SKM-1 treated with dmso at 0.1 percent for 144 hours (cell line): Measurements from ENCODE around the gene CLIP4.

Experiments
- DNase-seq: peaks from one replicate; lab custom pipeline; 2025; ENCODE audit not compliant: unreplicated experiment; lab: John Stamatoyannopoulos, UW

CLIP4 gene

DNA sequence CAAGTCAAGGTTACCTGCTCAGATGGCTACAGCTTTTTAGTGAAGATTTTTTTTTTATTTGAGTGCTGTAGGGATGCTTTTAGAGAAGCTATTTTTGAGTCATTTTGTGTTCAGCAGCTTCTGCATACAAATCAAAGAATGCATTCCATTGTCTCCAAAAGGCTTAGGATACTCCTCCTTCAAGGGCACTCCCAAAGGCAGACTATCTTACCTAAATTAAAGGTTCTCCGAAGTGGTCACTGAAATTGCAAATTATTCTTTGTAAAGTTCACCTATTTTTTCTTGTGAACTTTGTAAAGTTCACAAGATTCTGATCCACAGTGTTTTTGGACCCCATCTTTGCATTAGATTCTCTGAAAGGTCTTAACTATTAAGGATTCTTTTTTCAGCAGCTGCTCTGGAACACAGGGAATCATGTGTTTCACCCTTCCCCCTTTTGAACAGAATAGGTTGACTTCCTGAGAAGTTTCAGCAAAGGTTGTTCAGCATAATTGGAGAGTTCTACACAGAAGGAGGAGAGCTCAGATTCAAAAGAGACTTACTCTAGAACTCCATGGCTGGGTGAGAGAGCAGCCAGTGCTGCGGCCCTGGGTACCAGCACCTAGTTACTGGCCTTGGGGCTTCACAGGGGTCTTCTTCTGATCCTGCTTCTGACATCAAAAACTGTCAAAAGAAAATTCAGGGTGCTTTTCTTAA lies 14.5 kb downstream of the CLIP4 start:
- DNase-seq, result no peak

DNA sequence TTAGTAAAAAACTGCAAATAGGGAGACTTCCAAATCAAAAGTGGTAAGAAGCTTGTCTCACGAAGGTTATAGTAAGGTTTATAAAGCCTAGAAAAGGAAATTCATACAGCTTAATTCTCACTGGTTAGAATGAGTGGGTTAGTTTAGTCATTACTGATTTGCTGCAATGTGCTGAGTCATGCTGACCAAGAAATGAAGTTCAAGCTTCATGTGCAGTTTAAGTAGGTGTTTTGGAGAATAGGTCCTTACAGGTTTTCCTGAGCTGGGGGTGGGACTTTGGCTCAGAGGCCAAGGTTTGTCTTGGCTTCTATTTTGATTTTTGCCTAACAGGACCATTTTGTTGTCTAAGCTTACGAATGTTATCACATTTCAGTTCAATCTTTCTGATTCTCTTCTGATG lies 15.1 kb downstream of the CLIP4 start:
- no peak for DNase-seq

DNA sequence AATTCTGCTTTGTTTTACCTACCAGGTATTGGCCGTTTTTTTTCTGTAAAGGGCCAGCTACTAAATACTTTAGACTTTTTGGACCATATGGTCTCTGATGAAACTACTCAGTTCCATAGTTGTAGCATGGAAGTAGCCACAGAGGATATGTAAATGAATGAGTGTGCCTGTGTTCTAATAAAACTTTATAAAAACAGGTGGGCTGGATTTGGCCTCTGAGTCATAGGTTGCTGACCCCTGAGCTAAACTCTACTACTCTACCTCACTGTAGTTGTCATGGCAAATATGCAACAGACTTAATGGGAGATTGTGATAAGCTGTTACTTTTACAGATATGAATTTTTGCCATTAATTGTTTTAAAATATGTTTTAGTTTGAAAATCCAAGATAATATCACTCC lies 19.7 kb downstream of the CLIP4 start:
- DNase-seq, result no peak

DNA sequence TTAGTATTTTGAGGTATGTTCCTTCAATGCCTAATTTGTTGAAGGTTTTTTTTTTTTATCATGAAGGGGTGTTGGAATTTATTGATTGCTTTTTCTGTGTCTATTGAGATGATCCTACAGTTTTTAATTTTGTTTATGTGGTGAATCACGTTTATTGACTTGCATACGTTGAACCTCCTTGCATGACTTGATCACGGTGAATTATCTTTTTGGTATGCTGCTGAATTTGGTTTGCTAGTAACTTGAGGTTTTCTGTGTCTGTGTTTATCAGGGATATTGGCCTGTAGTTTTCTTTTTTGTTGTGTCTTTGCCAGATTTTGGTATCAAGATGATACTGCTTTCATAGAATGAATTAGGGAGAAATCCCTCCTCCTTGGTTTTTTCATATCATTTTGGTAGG lies 23.9 kb downstream of the CLIP4 start:
- DNase-seq, result no peak

DNA sequence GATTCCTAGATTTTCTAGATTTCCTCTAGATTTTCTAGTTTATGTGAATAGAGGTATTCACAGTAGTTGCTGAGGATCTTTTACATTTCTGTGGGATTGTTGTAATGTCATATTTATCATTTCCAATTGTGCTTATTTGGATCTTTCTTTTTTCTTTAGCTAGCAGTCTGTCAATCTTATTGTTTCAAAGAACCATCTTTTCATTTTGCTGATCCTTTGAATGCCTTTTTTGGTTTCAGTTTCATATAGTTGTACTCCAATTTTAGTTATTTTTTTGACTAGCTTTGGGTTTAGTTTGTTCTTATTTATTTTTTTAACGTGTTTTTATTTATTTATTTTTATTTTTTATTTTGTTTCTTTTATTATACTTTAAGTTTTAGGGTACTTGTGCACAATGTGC lies 24.5 kb downstream of the CLIP4 start:
- no peak for DNase-seq

DNA sequence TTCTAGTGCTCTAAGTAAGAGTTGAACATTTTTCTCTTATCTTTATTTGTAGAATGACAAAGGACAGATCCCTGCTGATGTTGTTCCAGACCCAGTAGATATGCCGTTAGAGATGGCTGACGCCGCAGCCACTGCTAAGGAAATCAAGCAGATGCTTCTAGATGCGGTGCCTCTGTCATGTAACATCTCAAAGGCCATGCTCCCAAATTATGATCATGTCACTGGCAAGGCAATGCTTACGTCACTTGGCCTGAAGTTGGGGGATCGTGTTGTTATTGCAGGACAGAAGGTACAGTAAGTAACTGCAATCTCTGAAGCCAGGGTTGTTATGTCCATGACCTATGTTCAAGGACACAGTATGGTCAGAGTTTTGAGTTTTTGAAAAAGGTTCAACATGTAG lies 28.4 kb downstream of the CLIP4 start:
- no peak for DNase-seq

DNA sequence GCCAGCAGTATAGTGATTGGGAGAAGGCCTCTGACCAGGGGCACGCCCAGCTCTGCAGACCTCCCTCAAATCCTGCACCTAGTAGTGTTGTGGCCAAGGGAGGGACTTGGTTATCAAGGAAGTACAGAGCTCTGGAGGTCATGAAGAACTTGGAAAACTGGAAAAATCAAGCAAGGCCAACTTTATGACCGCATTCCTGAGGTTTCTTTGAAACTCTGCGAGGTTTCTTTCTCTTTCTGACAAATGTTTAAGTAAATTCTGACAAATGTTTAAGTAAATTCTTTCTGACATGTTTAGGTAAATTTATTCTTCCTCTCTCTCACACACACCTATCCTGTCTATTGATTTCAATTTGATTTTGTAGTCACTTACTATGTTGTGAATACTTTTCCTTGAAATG lies 31.0 kb downstream of the CLIP4 start:
- no peak for DNase-seq

DNA sequence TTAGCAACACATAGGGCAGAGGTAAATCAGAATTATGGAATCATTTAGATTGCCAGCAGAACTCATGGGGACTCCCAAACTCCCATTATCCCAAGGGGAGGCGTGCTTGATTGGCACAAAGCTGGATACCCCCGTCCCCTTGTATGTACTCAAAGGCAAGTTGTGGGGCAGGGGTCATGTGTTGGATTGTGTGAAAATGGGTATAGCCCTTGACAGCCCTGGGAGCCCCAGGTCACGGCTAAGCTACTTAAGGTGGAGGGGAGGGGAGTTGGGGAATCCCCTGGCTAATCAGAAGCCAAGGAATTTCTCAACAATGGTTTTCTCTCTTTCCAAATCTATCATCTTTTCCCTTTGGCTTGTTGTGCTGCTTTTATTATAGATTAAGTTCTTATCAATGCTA lies 32.7 kb downstream of the CLIP4 start:
- no peak for DNase-seq

DNA sequence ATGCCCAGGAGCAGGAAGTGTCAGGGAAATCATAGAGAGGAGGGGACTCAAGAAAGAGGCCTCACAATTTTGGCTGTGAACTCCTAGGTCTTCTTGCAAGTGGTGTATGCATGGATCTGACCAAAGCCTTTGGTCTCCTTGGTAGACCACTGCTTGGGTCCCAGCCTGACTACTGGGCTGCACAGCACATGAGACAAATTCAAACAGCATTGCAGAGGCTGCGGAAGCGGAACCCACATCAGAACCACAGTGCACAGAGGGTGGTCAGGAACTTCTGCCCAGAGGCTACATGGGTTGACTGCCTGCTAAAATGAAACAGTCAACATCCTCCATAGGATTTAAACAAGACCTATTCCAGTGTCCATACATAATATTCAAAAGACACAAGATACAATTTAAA lies 39.4 kb downstream of the CLIP4 start:
- DNase-seq, result no peak

DNA sequence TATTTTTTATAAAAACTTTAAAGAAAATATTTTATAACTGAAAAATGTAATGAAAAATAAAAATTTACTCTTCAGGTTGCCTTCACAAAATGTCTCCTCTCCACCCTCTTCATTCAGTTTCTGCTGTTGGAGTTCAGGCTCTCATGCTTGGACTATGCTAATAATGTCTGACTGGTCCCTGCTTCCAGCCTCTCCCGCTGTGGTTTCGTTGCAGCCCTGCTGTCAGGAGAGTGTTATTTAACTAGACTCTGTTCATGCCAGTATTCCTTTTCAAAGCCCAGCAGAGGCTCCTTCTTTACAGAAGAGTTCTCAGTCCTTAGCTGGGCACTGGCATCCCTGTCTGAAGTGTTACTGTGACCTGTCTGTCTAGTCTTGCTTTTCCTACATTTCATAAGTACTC lies 40.4 kb downstream of the CLIP4 start:
- no peak for DNase-seq

DNA sequence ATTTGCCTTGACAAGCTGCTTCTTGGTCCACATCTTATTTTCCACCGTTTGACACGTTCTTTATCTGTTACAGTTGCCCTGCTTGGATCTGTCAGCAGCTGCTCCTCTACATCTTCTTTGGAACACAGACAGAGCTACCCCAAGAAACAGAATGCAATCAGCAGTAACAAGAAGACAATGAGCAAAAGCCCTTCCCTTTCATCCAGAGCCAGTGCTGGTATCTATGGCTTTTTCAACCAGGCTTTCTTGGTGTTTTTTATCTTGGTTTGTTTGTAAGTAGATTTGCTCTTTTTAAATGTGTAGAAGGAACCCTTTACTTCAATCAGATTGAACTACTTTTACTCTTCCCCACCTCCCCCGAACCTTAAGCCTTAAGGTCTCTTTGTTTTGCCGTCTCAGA lies 41.9 kb downstream of the CLIP4 start:
- no peak for DNase-seq

DNA sequence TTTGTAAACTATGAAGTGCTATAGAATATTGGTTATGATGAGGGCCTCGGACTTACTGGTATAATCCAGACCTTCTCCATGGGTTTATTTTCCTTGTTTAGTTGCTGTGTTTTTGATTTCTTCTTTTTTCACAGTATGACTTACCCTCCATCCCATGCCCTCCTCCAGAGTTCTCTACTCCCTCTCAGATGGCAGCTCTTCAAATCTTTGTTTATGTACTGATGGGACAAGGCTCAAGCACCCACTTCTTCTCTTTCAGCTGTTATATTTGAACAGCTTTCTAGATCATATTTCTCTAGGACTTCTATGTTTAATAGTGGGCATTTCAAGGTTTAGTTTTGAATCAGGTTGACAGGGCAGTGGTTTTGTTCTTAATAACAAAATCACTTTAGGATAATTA lies 43.9 kb downstream of the CLIP4 start:
- DNase-seq, result no peak

DNA sequence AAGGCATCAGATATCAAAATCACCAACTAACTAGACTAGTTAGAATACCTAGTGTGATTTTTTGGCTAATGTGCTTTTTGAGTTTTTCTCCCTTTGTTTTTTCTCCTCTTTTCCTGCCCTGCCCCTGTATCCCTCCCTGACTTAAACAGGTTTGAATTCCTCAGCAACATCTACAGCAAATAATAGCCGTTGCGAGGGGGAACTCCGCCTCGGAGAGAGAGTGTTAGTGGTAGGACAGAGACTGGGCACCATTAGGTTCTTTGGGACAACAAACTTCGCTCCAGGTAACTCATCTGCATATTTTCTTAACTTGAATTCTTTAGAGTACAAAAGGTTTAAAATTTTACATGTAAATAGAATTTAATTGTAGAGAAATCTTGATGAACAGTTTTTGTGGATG lies 45.0 kb downstream of the CLIP4 start:
- no peak for DNase-seq

DNA sequence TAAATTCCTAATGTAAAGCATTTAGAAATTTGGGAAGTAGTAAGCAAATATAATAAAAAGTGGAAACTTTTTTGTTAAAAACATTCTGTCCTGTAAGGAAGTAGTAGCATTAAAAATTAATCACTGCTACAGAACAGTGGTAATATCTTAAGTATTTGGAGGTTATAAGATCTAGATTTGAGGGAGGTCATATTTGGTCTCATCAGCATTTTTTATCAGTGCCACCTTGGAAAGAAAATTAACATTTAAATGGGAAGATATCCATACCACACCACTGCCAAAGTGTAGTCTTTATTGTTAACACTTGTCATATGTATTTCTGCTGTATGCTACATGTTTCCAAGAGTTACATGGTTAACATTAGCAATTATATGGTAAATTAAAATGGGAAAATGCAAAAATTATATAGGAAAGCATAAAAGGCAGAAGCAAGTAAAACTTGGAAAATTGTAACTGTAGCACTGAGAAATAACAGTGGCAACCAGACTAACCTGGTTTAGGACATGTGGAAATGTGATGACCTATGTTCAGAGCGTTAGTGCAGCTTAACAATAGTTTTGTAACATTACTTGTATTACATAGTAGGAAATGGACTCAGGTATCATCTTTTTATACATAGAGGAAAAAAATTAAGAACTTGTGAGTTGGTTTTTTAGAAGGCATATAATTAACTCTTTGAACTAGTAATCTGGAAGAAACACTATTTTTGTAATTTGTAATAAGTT lies 47.2 kb downstream of the CLIP4 start:
- DNase-seq, result no peak

DNA sequence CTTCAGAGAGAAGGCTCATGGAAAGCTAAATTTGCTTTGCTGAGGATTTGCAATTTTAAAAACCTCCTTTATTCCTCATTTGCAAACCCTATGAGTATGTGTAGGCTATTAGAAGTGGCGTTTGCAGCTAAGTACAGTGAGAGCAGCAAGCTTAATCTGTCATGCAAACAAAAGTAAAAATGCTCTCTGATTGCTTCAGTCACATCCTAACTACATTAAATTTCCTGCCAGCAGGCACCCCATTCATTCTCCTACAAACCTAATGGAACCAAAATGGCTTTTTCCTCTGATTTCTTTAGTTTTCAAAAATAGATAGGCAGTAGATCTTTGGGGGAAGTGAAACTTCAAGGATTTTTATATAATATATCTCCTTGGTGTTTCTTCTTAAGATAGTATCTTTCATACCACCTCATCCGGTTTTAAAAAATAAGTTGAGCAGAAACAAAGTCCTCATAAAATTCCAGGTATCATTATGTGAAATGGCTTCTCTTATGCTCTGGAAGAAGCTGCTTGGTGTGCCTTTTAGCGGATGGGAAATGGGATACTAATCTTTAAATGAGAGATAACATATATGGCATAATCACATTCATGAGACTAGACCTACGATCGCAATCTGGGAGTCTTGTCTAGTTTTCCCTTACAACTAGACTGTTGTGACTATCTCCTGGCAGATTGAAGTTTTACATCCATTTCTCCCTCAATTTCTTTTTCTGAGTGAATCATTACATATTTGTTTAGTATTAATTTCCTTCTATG lies 49.1 kb downstream of the CLIP4 start:
- no peak for DNase-seq

DNA sequence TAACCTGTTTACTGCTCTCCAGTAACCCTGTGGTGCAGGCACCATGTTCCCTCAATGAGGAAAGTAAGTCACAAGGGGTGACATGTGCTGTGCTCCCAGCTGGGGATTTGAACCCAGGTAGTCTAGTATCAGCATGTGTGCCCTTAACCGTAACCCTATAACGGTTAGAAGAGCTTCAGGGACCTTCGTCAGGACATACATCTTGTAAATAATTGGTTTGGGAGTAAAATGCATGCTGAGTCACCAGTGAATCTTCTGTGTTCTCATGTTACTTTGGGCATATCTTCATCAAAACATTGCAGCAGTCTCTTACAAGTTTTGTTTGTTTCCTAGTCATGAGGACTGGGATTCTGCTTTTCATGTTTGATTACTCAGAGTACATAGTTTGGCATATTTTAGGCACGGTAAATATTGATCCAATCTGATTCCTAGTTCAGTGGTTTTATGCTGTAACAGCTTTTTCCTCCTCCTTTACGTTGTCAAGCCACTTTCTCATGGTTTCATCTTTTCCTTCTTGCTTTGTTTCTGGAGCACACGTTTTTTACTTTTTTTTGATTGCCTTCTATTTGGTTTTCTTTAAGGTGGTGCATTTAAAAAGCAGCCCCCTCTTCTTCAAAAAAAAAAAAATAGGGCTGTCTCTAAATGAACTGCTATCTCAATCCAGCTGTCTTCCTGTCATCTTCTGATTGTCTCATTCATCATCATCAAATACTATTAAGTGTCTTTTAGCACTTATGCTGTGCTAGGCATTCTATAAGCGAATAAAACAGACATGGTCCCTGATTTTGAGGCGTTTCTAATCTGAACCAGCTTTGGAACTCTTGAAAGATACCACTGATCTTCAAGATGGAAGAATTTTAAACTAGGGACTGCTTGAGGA lies 50.4 kb downstream of the CLIP4 start:
- DNase-seq, result no peak

DNA sequence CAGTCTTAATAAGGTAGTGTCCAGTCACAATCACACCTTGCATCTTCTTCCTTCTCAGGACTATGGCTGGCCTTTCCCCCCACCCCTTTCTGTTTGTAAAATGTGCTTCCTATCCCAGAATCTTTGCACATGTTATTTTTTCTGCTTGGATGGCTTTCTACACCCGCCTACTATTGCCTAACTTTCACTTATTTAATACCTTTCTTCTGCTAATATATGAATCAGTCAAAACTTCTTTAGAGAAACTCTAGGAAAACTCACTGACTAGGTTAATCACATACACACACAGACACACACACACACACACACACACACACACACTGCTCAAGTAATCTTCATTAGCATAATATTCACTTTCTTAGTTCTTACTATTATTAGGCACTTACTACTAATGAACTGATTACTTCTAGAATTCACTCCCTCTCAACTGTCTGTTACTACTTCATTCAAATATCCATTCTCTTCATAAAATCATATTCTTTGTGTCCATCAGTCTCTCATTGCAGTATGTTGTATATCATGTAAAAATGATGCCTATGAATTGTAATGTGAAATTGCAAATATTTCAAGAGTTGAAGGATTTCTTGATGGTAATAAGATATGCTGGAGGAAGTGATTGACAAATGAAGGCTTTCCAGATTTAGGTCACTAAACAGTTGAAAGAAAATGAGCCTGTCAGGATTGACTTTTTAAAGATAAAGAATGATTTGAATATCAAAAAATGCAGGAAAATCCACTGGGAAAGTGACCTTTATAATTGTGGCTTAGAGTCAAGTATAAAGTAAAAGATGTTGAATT lies 51.2 kb downstream of the CLIP4 start:
- no peak for DNase-seq

DNA sequence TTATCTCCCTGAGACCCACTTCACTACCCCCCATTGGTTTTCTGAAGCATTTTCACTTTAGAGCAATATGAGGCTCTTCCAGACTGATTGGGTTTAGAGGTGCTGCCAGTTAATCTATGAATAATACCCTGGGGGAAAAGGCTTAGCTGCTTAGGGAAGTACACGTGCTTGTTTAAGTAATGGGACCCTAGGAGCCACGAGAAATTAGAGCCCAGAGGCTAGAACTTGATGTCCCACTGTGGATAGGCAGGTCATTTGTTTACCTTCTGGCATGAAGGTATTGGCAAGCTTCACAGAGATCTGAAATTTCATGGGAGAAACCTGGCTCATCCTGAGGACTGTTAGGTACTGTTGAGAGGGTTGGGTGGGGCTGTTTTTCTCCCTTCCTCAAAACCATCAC lies 59.7 kb downstream of the CLIP4 start:
- no peak for DNase-seq

DNA sequence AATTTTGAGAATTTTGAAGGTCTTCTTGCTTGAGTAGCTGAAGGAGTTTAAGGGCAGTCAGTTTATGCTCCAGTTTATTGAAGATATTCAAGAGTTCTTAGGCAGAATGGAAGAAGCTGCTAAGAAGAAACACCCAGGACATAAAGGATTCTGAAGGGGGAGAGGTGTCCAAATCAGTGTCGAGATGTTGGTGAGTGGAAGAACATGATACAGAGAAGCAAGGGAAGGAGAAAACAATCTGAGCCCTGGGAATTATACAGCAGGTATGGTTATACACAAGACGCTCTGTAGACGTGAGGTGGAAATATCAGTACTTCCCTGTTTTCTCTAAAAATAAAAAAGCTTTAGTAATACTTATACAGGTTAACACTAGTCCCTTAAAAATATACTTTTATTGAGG lies 60.1 kb downstream of the CLIP4 start:
- no peak for DNase-seq

DNA sequence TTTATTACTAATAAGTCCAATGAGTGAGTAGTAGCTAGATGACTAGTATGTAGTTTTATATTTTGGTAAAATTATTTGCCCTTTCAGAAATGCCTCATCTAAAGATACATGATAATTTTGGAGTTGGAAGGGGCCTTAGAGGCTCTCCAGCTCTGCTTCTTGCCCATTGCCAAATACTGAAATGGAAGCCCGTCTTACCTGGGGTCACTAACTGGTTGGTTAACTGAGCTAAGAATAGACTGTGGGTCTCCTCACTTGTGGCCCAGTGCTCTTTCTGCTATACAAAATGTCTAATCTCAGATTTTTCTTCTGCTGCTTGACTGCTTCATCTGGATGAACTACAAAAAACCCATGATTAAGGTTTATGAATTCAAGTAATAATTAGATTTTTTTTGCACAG lies 67.1 kb downstream of the CLIP4 start:
- no peak for DNase-seq

DNA sequence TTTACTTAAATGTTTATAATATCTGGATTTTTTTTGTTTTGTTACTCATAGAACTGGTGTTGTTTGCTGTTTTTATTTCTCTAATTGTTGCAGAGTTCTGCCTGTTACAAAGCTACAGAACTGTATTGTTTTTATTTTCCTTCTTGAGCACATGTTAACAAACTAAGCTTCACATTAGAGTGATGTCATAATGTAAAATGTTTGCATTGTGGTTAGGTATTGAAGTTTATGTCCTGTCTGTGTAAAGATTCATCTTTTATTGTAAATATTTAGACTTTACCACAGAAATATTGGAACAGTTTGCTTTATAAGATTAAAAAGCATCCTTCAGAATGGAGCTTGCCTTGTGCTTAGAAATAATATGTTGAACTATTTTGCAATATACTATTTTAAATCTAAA lies 67.7 kb downstream of the CLIP4 start:
- DNase-seq, result no peak
